Measurements from ENCODE around the gene DNAJC18.
"Not testable (repeated sequence)": the region's sequence is repeated elsewhere in the genome, so short reads cannot be mapped to it uniquely, and the experiment has no call there.

DNAJC18 gene

GRCh38 chr5:139414581-139415130, 24.7 kb downstream of the DNAJC18 start:
- H3K27me3 ChIP-seq, result no peaks in the 10 kb centered on the region
- H3K9me3 ChIP-seq, result no peaks in the 10 kb centered on the region
- TF ChIP-seq CTCF (IDR thresholded peaks at IDR 0.05), result no peak
- no peaks in the 10 kb centered on the region for H3K36me3 ChIP-seq
- no peak overlapping the region for H3K4me3 ChIP-seq (ENCODE audit: low read depth in 1 of 2, low read length in 1 of 2)
- no peak overlapping the region for H3K27ac ChIP-seq
- no peaks in the 10 kb centered on the region for H3K4me1 ChIP-seq (ENCODE audit: control insufficient read depth in 1 of 2, insufficient read depth in 1 of 2, low read depth in 1 of 2, low read length in 1 of 2)

GRCh38 chr5:139413963-139414362, 25.4 kb downstream of the DNAJC18 start:
- Histone ChIP-seq H3K27ac (no peak overlapping the region), H3K36me3 (no peaks in the 10 kb centered on the region), H3K27me3 (no peaks in the 10 kb centered on the region), H3K9me3 (no peaks in the 10 kb centered on the region), H3K4me3 (ENCODE audit: low read depth in 1 of 2, low read length in 1 of 2) (no peak overlapping the region), H3K4me1 (ENCODE audit: control insufficient read depth in 1 of 2, insufficient read depth in 1 of 2, low read depth in 1 of 2, low read length in 1 of 2) (no peaks in the 10 kb centered on the region)
- no peak for TF ChIP-seq CTCF (IDR thresholded peaks at IDR 0.05)

DNA sequence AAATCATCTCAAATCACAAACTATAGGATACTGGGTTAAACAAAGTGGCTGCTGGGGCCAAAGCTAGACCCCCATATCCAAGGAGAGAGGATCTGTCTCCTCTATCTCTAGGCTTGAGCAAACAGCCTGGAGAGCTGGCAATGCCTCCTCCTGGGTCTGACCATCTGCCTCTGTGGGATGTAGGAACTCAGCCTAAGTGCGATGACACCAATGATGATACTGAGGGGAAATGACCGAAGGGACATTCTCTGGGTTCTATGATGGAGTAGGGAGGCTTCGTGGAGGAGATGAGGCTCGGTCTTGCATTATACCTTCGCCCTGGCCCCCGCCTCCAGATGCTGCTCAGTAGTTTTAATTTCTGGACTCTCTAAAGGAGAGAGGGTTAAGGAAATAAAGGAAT, 26.2 kb downstream of the DNAJC18 start:
- no peaks in the 10 kb centered on the region for H3K9me3 ChIP-seq
- TF ChIP-seq CTCF (IDR thresholded peaks at IDR 0.05), result no peak
- no peaks in the 10 kb centered on the region for H3K27me3 ChIP-seq
- no peaks in the 10 kb centered on the region for H3K4me1 ChIP-seq (ENCODE audit: control insufficient read depth in 1 of 2, insufficient read depth in 1 of 2, low read depth in 1 of 2, low read length in 1 of 2)
- no peaks in the 10 kb centered on the region for H3K36me3 ChIP-seq
- no peak overlapping the region for H3K4me3 ChIP-seq (ENCODE audit: low read depth in 1 of 2, low read length in 1 of 2)
- no peak overlapping the region for H3K27ac ChIP-seq

GRCh38 chr5:139410993-139411828, 28.1 kb downstream of the DNAJC18 start:
- Histone ChIP-seq H3K4me3 (ENCODE audit: low read depth in 1 of 2, low read length in 1 of 2) (no peak overlapping the region), H3K36me3 (no peaks in the 10 kb centered on the region), H3K27me3 (no peaks in the 10 kb centered on the region), H3K9me3 (no peaks in the 10 kb centered on the region), H3K4me1 (ENCODE audit: control insufficient read depth in 1 of 2, insufficient read depth in 1 of 2, low read depth in 1 of 2, low read length in 1 of 2) (no peaks in the 10 kb centered on the region), H3K27ac (no peak overlapping the region)
- TF ChIP-seq CTCF (IDR thresholded peaks at IDR 0.05), result no peak

- Histone ChIP-seq H3K4me1 (ENCODE audit: control insufficient read depth in 1 of 2, insufficient read depth in 1 of 2, low read depth in 1 of 2, low read length in 1 of 2) (no peaks in the 10 kb centered on the region), H3K27me3 (no peaks in the 10 kb centered on the region), H3K27ac (no peak overlapping the region), H3K36me3 (no peaks in the 10 kb centered on the region), H3K9me3 (no peaks in the 10 kb centered on the region), H3K4me3 (ENCODE audit: low read depth in 1 of 2, low read length in 1 of 2) (no peak overlapping the region)
- no peak for TF ChIP-seq CTCF (IDR thresholded peaks at IDR 0.05)
Observed at GRCh38 chr5:139410121-139410992, 29.0 kb downstream of the DNAJC18 start.

- not testable (repeated sequence) for H3K36me3 ChIP-seq; H3K27ac ChIP-seq; H3K4me3 ChIP-seq (ENCODE audit: low read depth in 1 of 2, low read length in 1 of 2); H3K4me1 ChIP-seq (ENCODE audit: control insufficient read depth in 1 of 2, insufficient read depth in 1 of 2, low read depth in 1 of 2, low read length in 1 of 2); H3K27me3 ChIP-seq; H3K9me3 ChIP-seq
Observed at GRCh38 chr5:139409116-139409515, 30.2 kb downstream of the DNAJC18 start.
